ENCODE results near the gene ATP5ME. TPM values are rescaled to one million over a fixed set of nuclear protein-coding genes. Genes with fewer than 3 reads are reported as not detected.
"Not testable (repeated sequence)": the region's sequence is repeated elsewhere in the genome, so short reads cannot be mapped to it uniquely, and the experiment has no call there.

ATP5ME gene
- total RNA-seq, 2 experiments from 2014 or later = 254 to 257 TPM

GRCh38 chr4:669806-670559, 4.1 kb downstream of the ATP5ME start:
- intact Hi-C loops (cut with micrococcal nuclease) = loop anchor here (5.0 to 10.0 kb wide), 2 partner anchors 173 to 335 kb away; partner anchors contain the start of genes PIGG, ZNF141 and ZNF721
- H3K27me3 Mint-ChIP-seq (ENCODE audit: low read depth); DNase-seq; H3K4me3 Mint-ChIP-seq; H3K27ac Mint-ChIP-seq; CTCF ChIA-PET; H3K9me3 Mint-ChIP-seq: not testable (repeated sequence)
- Mint-ChIP-seq H3K36me3 (ENCODE audit: low read depth) (peaks cover 23% of the 10 kb centered on the region), H3K4me1 (ENCODE audit: low read depth) (peaks cover 16% of the 10 kb centered on the region)

- H3K9me3 Mint-ChIP-seq; H3K27me3 Mint-ChIP-seq (ENCODE audit: low read depth); intact Hi-C loops (cut with micrococcal nuclease); H3K4me3 Mint-ChIP-seq; DNase-seq; H3K27ac Mint-ChIP-seq; CTCF ChIA-PET: not testable (repeated sequence)
- peaks cover 19% of the 10 kb centered on the region for H3K4me1 Mint-ChIP-seq (ENCODE audit: low read depth)
- H3K36me3 Mint-ChIP-seq (ENCODE audit: low read depth) = peaks cover 20% of the 10 kb centered on the region
Measured at GRCh38 chr4:668219-668618, 5.9 kb downstream of the ATP5ME start.

GRCh38 chr4:667545-667925, 6.5 kb downstream of the ATP5ME start:
- intact Hi-C loops (cut with micrococcal nuclease) = no loop called here
- H3K4me1 Mint-ChIP-seq (ENCODE audit: low read depth) = peaks cover 19% of the 10 kb centered on the region
- no peak for DNase-seq
- CTCF ChIA-PET = no interaction called here
- no peaks in the 10 kb centered on the region for H3K27me3 Mint-ChIP-seq (ENCODE audit: low read depth)
- H3K27ac Mint-ChIP-seq = no peak overlapping the region
- H3K4me3 Mint-ChIP-seq = no peak overlapping the region
- H3K9me3 Mint-ChIP-seq = no peaks in the 10 kb centered on the region
- H3K36me3 Mint-ChIP-seq (ENCODE audit: low read depth) = peaks cover 16% of the 10 kb centered on the region

GRCh38 chr4:666822-667544, 7.1 kb downstream of the ATP5ME start:
- H3K4me1 Mint-ChIP-seq (ENCODE audit: low read depth) = peaks cover 18% of the 10 kb centered on the region
- H3K9me3 Mint-ChIP-seq = no peaks in the 10 kb centered on the region
- no peak overlapping the region for H3K27ac Mint-ChIP-seq
- DNase-seq = no peak
- CTCF ChIA-PET = no interaction called here
- peaks cover 12% of the 10 kb centered on the region for H3K36me3 Mint-ChIP-seq (ENCODE audit: low read depth)
- no peaks in the 10 kb centered on the region for H3K27me3 Mint-ChIP-seq (ENCODE audit: low read depth)
- no peak overlapping the region for H3K4me3 Mint-ChIP-seq
- intact Hi-C loops (cut with micrococcal nuclease) = no loop called here

DNA sequence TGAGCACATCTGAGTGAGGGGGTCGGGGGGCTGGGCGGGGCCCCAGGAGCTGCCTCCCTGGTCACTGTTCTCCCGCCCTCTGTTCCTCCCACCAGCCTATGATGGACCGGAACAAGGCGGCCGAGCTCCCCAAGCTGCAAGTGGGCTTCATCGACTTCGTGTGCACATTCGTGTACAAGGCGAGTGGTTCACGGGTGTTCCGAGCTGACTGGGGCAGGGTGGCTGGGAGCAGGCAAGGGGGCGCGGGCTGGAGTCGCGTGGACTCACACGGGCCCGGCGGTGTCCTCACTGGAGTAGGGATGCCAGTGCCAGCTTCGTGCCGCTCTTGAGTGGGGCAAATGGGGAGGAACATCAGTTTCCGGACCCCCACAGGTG, 7.7 kb downstream of the ATP5ME start:
- CTCF ChIA-PET = no interaction called here
- H3K36me3 Mint-ChIP-seq (ENCODE audit: low read depth) = peaks cover 10% of the 10 kb centered on the region

GRCh38 chr4:665751-666435, 8.2 kb downstream of the ATP5ME start:
- Mint-ChIP-seq H3K27me3 (ENCODE audit: low read depth) (no peaks in the 10 kb centered on the region), H3K4me1 (ENCODE audit: low read depth) (peaks cover 18% of the 10 kb centered on the region), H3K27ac (no peak overlapping the region), H3K36me3 (ENCODE audit: low read depth) (peaks cover 8% of the 10 kb centered on the region), H3K9me3 (no peaks in the 10 kb centered on the region), H3K4me3 (no peak overlapping the region)
- DNase-seq = no peak
- intact Hi-C loops (cut with micrococcal nuclease) = no loop called here
- CTCF ChIA-PET = no interaction called here

More for the DNA sequence above, 7.7 kb downstream of the ATP5ME start:
- Mint-ChIP-seq H3K27me3 (ENCODE audit: low read depth) (no peaks in the 10 kb centered on the region), H3K27ac (no peak overlapping the region), H3K9me3 (no peaks in the 10 kb centered on the region), H3K4me1 (ENCODE audit: low read depth) (peaks cover 18% of the 10 kb centered on the region), H3K4me3 (no peak overlapping the region)
- DNase-seq = no peak
- intact Hi-C loops (cut with micrococcal nuclease) = no loop called here

- intact Hi-C loops (cut with micrococcal nuclease) = no loop called here
- no peaks in the 10 kb centered on the region for H3K27me3 Mint-ChIP-seq (ENCODE audit: low read depth)
- peaks cover 3% of the 10 kb centered on the region for H3K36me3 Mint-ChIP-seq (ENCODE audit: low read depth)
- DNase-seq = no peak
- CTCF ChIA-PET = no interaction called here
- no peak overlapping the region for H3K27ac Mint-ChIP-seq
- H3K4me1 Mint-ChIP-seq (ENCODE audit: low read depth) = peaks cover 18% of the 10 kb centered on the region
- H3K9me3 Mint-ChIP-seq = no peaks in the 10 kb centered on the region
- peak overlapping the region; percentile 82 for H3K4me3 Mint-ChIP-seq
Measured at GRCh38 chr4:665381-665750, 8.7 kb downstream of the ATP5ME start.

DNA sequence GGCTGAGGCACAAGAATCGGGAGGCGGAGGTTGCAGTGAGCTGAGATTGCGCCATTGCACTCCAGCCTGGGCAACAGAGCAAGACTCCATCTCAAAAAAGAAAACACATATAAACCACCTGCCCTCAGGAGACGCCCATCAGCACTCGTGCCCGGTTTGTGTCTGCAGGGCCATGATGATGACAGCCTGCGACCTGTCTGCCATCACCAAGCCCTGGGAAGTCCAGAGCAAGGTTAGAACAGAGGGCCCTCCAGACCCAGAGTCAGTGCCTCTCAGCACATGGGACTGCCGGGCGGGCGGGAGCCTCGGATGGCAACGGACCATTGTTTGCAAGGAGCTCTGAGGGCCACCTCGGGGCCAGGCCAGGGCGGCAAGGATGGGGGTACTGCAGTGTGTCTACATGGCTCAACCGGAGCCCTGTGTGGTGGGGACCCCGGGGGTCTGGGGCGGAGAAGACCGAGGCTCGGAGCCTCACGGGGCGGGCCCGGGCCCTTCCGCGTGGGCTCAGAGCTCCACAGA, 9.3 kb downstream of the ATP5ME start:
- peak overlapping the region; percentile 82 for H3K4me3 Mint-ChIP-seq
- H3K36me3 Mint-ChIP-seq (ENCODE audit: low read depth) = peaks cover 6% of the 10 kb centered on the region
- DNase-seq = peak; percentile 3
- no peak overlapping the region for H3K27ac Mint-ChIP-seq
- intact Hi-C loops (cut with micrococcal nuclease) = loop anchor here (1.0 to 5.0 kb wide), 2 partner anchors 10 to 542 kb away; partner anchors contain the start of genes ATP5ME, MYL5 and ZNF718
- no peaks in the 10 kb centered on the region for H3K9me3 Mint-ChIP-seq
- CTCF ChIA-PET = interaction anchor here (1.1 kb wide), 1 partner anchor 9 kb away, joined by 5 read pairs; the partner anchor contains the start of gene ATP5ME
- H3K4me1 Mint-ChIP-seq (ENCODE audit: low read depth) = peaks cover 18% of the 10 kb centered on the region
- no peaks in the 10 kb centered on the region for H3K27me3 Mint-ChIP-seq (ENCODE audit: low read depth)

- CTCF ChIA-PET = interaction anchor here (1.1 kb wide), 1 partner anchor 10 kb away, joined by 5 read pairs; the partner anchor contains the start of gene ATP5ME
- Mint-ChIP-seq H3K9me3 (no peaks in the 10 kb centered on the region), H3K4me3 (peak overlapping the region; percentile 82), H3K4me1 (ENCODE audit: low read depth) (peaks cover 18% of the 10 kb centered on the region), H3K36me3 (ENCODE audit: low read depth) (peaks cover 6% of the 10 kb centered on the region), H3K27me3 (ENCODE audit: low read depth) (no peaks in the 10 kb centered on the region), H3K27ac (peak overlapping the region; percentile 84)
- peak; percentile 74 for DNase-seq
- intact Hi-C loops (cut with micrococcal nuclease) = loop anchor here (1.0 to 5.0 kb wide), 2 partner anchors 11 to 541 kb away; partner anchors contain the start of genes ATP5ME, MYL5 and ZNF718
Measured at GRCh38 chr4:663438-664428, 10.3 kb downstream of the ATP5ME start.

DNA sequence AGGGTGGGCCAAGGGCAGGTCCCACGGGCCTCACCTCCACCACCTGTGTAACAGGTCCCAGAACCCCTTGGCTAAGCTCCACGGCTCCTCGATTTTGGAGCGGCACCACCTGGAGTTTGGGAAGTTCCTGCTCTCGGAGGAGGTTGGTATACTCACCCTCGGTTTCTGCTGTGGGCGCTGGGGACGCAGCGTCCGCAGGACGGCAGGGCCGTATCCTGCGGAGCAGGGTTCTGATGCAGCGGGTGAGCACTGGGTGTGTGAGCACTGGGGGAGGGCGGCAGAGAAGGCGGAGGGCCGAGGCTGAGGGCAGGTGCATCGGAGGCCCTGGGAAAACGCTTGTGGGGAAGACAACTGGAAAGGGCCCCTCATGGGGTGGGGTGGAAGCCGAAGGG, 11.0 kb downstream of the ATP5ME start:
- Mint-ChIP-seq H3K4me3 (peak overlapping the region; percentile 76), H3K9me3 (no peaks in the 10 kb centered on the region), H3K27me3 (ENCODE audit: low read depth) (no peaks in the 10 kb centered on the region), H3K27ac (peak overlapping the region; percentile 81), H3K4me1 (ENCODE audit: low read depth) (peaks cover 18% of the 10 kb centered on the region), H3K36me3 (ENCODE audit: low read depth) (peaks cover 6% of the 10 kb centered on the region)
- peak; percentile 4 for DNase-seq
- intact Hi-C loops (cut with micrococcal nuclease) = loop anchor here (5.0 kb wide), 1 partner anchor 541 kb away; the partner anchor contains the start of gene ZNF718
- CTCF ChIA-PET = no interaction called here
